ENCODE results near the gene SCUBE2.

Gene SCUBE2

GRCh38 chr11:9136741-9137140 is 45.3 kb upstream of the SCUBE2 start:
- no peak for TF ChIP-seq CTCF (IDR thresholded peaks at IDR 0.05; ENCODE audit: low read depth, low read length)
- no peak for DNase-seq (ENCODE audit: extremely low read depth, low read depth)

- no peak for TF ChIP-seq CTCF (IDR thresholded peaks at IDR 0.05; ENCODE audit: low read depth, low read length)
- no peak for DNase-seq (ENCODE audit: extremely low read depth, low read depth)
Observed at GRCh38 chr11:9133956-9134355, 42.6 kb upstream of the SCUBE2 start.

GRCh38 chr11:9132203-9132878 is 40.9 kb upstream of the SCUBE2 start:
- TF ChIP-seq CTCF (IDR thresholded peaks at IDR 0.05; ENCODE audit: low read depth, low read length): no peak
- no peak for DNase-seq (ENCODE audit: extremely low read depth, low read depth)

- no peak for TF ChIP-seq CTCF (IDR thresholded peaks at IDR 0.05; ENCODE audit: low read depth, low read length)
- no peak for DNase-seq (ENCODE audit: extremely low read depth, low read depth)
Observed at GRCh38 chr11:9130297-9130696, 38.9 kb upstream of the SCUBE2 start.

- no peak for TF ChIP-seq CTCF (IDR thresholded peaks at IDR 0.05; ENCODE audit: low read depth, low read length)
- no peak for DNase-seq (ENCODE audit: extremely low read depth, low read depth)
Observed at GRCh38 chr11:9126636-9127035, 35.2 kb upstream of the SCUBE2 start.

- DNase-seq (ENCODE audit: extremely low read depth, low read depth): no peak
- TF ChIP-seq CTCF (IDR thresholded peaks at IDR 0.05; ENCODE audit: low read depth, low read length): no peak
Observed at GRCh38 chr11:9125185-9125886, 33.9 kb upstream of the SCUBE2 start.

GRCh38 chr11:9123595-9124304 is 32.4 kb upstream of the SCUBE2 start:
- TF ChIP-seq CTCF (IDR thresholded peaks at IDR 0.05; ENCODE audit: low read depth, low read length): no peak
- DNase-seq (ENCODE audit: extremely low read depth, low read depth): no peak
